HepG2 (cell line): ENCODE results near the gene RHEBL1. TPM values are rescaled to one million over a fixed set of nuclear protein-coding genes. Genes with fewer than 3 reads are reported as not detected.

Source experiments
- ATF2 ChIP-seq: sonication (generic); formaldehyde crosslinking; IDR thresholded peaks from 2 replicates; pipeline ENCODE4 v1.4.0; 2020; ENCODE audit warnings: missing genetic modification reagents
- FOXA3 ChIP-seq: IDR thresholded peaks from 2 replicates; pipeline ENCODE4 v1.6.1; 2016; ENCODE audit warnings: missing genetic modification reagents, missing compliant biosample characterization
- GABPB1 ChIP-seq: IDR thresholded peaks from 2 replicates; pipeline ENCODE4 v1.6.1; 2016; ENCODE audit warnings: mild to moderate bottlenecking, missing genetic modification reagents, moderate library complexity, missing compliant biosample characterization
- HNRNPL ChIP-seq: fragments of 200-400 bp; formaldehyde crosslinking; IDR thresholded peaks from 2 replicates; pipeline ENCODE4 v1.6.1; 2017; ENCODE audit warnings: mild to moderate bottlenecking, low read depth, low read length
- MAZ ChIP-seq, 2 experiments: sonication (generic) in 1 of 2; formaldehyde crosslinking in 1 of 2; IDR thresholded peaks; 2 replicates each; pipeline versions ENCODE4 v1.5.0 to v1.6.1; 2012 to 2020; ENCODE audit warnings: low read depth in 2 of 2, mild to moderate bottlenecking in 2 of 2, borderline replicate concordance in 1 of 2, improper control_type of control experiment in 1 of 2, low read length in 1 of 2, missing genetic modification reagents in 1 of 2, moderate library complexity in 1 of 2
- MLXIP ChIP-seq: sonication (generic); formaldehyde crosslinking; IDR thresholded peaks from 2 replicates; pipeline ENCODE4 v1.9.0; 2021; ENCODE audit warnings: missing genetic modification reagents, borderline replicate concordance
- NAIF1 ChIP-seq: sonication (generic); formaldehyde crosslinking; IDR thresholded peaks from 2 replicates; pipeline ENCODE4 v1.5.0; 2020; ENCODE audit warnings: mild to moderate bottlenecking, missing genetic modification reagents, borderline replicate concordance
- REST ChIP-seq, 2 experiments: IDR thresholded peaks; 2 replicates each; pipeline ENCODE4 v1.6.1; 2011 to 2012; ENCODE audit warnings: low read length in 2 of 2, borderline replicate concordance in 1 of 2, low read depth in 1 of 2, mild to moderate bottlenecking in 1 of 2, moderate library complexity in 1 of 2
- RXRA ChIP-seq: sonication (generic); formaldehyde crosslinking; IDR thresholded peaks from 2 replicates; pipeline ENCODE4 v1.5.1; 2020; ENCODE audit warnings: missing genetic modification reagents
- TCF7 ChIP-seq: sonication (generic); IDR thresholded peaks from 2 replicates; pipeline ENCODE4 v1.6.1; 2016; ENCODE audit warnings: antibody characterized with exemption, low read depth
- TGIF2 ChIP-seq: IDR thresholded peaks from 2 replicates; pipeline ENCODE4 v1.6.1; 2016; ENCODE audit warnings: control low read depth, missing compliant biosample characterization
- ZFY ChIP-seq: sonication (generic); formaldehyde crosslinking; IDR thresholded peaks from 2 replicates; pipeline ENCODE4 v1.4.0; 2020; ENCODE audit warnings: missing genetic modification reagents
- ZNF549 ChIP-seq: sonication (generic); formaldehyde crosslinking; IDR thresholded peaks from 2 replicates; pipeline ENCODE4 v1.5.0; 2020; ENCODE audit warnings: missing genetic modification reagents
- ZNF577 ChIP-seq: sonication (generic); formaldehyde crosslinking; IDR thresholded peaks from 2 replicates; pipeline ENCODE4 v1.4.0; 2020; ENCODE audit warnings: mild to moderate bottlenecking, low read depth, missing genetic modification reagents, borderline replicate concordance
- ZNF749 ChIP-seq: sonication (generic); formaldehyde crosslinking; IDR thresholded peaks from 2 replicates; pipeline ENCODE4 v1.8.0; 2022; ENCODE audit warnings: mild to moderate bottlenecking, missing genetic modification reagents, moderate library complexity, borderline replicate concordance
- ZNF781 ChIP-seq: sonication (generic); formaldehyde crosslinking; IDR thresholded peaks from 2 replicates; pipeline ENCODE4 v1.5.1; 2020; ENCODE audit warnings: borderline replicate concordance, mild to moderate bottlenecking, missing genetic modification reagents; ENCODE audit errors: not compliant biosample characterization
- ZNF790 ChIP-seq: sonication (generic); formaldehyde crosslinking; IDR thresholded peaks from 2 replicates; pipeline ENCODE4 v1.8.0; 2022; ENCODE audit warnings: missing genetic modification reagents, mild to moderate bottlenecking, borderline replicate concordance
- ZSCAN12 ChIP-seq: sonication (generic); formaldehyde crosslinking; IDR thresholded peaks from 2 replicates; pipeline ENCODE4 v1.9.0; 2021; ENCODE audit warnings: mild to moderate bottlenecking, missing genetic modification reagents
- polyA plus RNA-seq, 8 experiments: library from polyadenylated mRNA; depleted of rRNA in 3 of 8; stranded (reverse) in 7 of 8; unstranded in 1 of 8; fragments of >200 nt; fragmentation: Illumina TruSeq in 4 of 8; extraction: Trizol in 4 of 8; gene quantifications; 2 replicates each; pipeline versions ENCODE4 v1.2.1 to v1.2.3, GENCODE V29; 2011 to 2016; ENCODE audit warnings: low read depth in 4 of 8, missing spikeins in 1 of 8, mixed read lengths in 1 of 8; ENCODE audit not compliant: insufficient read depth in 1 of 8
- total RNA-seq, 5 experiments: library from RNA; depleted of rRNA; stranded (reverse); fragments of >200 nt; fragmentation: Illumina TruSeq; extraction: Trizol; gene quantifications; 2 replicates each; pipeline ENCODE4 v1.2.3, GENCODE V29; 2016; ENCODE audit warnings: low read depth in 1 of 5

The RHEBL1 gene
- total and polyA plus RNA-seq, 2 of the 13 experiments (the other 11 are each of a cell fraction or from before 2014, with no cell fraction given), result 1.4 to 2.5 TPM

GRCh38 chr12:49055978-49056754, 13.6 kb downstream of the RHEBL1 start (continued):
- TF ChIP-seq ATF2 (CRISPR knock-in tag) (no peak), ZNF790 (CRISPR knock-in tag) (no peak), NAIF1 (no peak), HNRNPL (no peak), ZFY (CRISPR knock-in tag) (peak; percentile 47; the same call in 1 of the 2 replicates), ZNF749 (CRISPR knock-in tag) (no peak), TCF7 (no peak), RXRA (CRISPR knock-in tag) (0 out of 2 replicates have a peak, but pooled peaks have one; percentile 15), MLXIP (CRISPR knock-in tag) (no peak), ZNF781 (CRISPR knock-in tag) (no peak), REST (IDR thresholded peaks at IDR 0.05; ENCODE audit: borderline replicate concordance in 1 of 2, low read depth in 1 of 2, low read length in 2 of 2) (no peak), ZNF549 (CRISPR knock-in tag) (no peak), ZSCAN12 (CRISPR knock-in tag) (no peak), FOXA3 (CRISPR knock-in tag) (0 out of 2 replicates have a peak, but pooled peaks have one; percentile 6), MAZ (IDR thresholded peaks at IDR 0.05; ENCODE audit: borderline replicate concordance, low read depth, low read length) (no peak), MAZ (CRISPR knock-in tag; IDR thresholded peaks at IDR 0.05; ENCODE audit: low read depth) (no peak), ZNF577 (CRISPR knock-in tag) (no peak), TGIF2 (CRISPR knock-in tag) (no peak), GABPB1 (CRISPR knock-in tag) (peak; percentile 60; the same call in 1 of the 2 replicates)
- TF ChIP-seq, all 625 proteins: peak for 23
